D721Med (cell line): Measurements from ENCODE around the gene THOC1.

ENCODE experiments used
- DNase-seq: peaks from one replicate; pipeline ENCODE4 v3.0.0; 2011; ENCODE audit warnings: low spot score; ENCODE audit not compliant: insufficient read length
- FAIRE-seq: peaks from 2 replicates; lab custom pipeline; 2011; peaks lifted over from hg19 to GRCh38; lab: Jason Lieb, UNC
- TF ChIP-seq, protein P1 (sequence below): IDR thresholded peaks from 2 replicates; pipeline ENCODE4 v1.5.1; 2012; ENCODE audit warnings: mild to moderate bottlenecking, control low read depth; ENCODE audit not compliant: insufficient read depth; ENCODE audit errors: missing control alignments

THOC1 gene

GRCh38 chr18:275486-275885 is 7.6 kb upstream of the THOC1 start:
- TF ChIP-seq, protein P1, sequence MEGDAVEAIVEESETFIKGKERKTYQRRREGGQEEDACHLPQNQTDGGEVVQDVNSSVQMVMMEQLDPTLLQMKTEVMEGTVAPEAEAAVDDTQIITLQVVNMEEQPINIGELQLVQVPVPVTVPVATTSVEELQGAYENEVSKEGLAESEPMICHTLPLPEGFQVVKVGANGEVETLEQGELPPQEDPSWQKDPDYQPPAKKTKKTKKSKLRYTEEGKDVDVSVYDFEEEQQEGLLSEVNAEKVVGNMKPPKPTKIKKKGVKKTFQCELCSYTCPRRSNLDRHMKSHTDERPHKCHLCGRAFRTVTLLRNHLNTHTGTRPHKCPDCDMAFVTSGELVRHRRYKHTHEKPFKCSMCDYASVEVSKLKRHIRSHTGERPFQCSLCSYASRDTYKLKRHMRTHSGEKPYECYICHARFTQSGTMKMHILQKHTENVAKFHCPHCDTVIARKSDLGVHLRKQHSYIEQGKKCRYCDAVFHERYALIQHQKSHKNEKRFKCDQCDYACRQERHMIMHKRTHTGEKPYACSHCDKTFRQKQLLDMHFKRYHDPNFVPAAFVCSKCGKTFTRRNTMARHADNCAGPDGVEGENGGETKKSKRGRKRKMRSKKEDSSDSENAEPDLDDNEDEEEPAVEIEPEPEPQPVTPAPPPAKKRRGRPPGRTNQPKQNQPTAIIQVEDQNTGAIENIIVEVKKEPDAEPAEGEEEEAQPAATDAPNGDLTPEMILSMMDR = no peak
- no peak for DNase-seq
- no peak for FAIRE-seq

DNA sequence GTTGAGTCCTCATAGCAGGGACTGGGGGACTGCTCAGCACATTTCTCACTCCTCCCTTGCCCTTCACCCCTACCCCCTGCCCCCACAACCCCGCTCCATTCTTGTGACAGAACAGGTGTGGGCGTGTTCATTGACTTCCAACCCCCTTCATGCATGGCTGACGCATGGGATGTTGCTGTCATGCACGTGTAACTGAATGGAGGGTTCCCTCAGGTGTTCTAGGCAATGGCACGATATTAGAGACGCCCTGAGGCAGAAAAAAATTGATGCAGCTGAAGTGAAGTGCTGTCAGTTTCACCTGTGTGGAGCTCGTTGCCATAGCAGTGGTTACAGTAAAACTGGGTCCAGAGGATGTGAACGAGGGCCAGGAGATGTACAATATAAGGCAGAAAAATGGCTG is 6.5 kb upstream of the THOC1 start:
- FAIRE-seq (no peak), DNase-seq (no peak)
- TF ChIP-seq, protein P1 = no peak

DNA sequence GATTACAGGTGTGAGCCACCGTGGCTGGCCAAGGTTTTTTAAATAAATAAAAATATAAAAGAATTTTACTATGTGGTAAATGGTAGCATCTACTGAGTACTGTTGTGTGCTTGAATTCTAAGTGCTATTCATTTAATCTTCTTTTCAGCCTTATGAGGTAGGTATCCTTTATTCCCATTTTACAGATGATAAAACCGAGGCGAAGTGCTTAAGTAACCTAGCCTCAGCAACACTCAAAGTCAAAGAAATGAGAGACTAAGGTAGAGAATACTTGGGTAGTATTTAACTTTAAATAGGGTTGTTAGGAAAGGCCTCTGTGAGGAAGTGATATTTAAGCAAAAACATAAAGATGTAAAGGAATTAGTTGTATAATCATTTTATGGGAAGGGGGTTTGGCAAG is 5.7 kb upstream of the THOC1 start:
- TF ChIP-seq, protein P1 = no peak

GRCh38 chr18:272650-273049 is 4.8 kb upstream of the THOC1 start:
- FAIRE-seq = no peak
- TF ChIP-seq, protein P1 = no peak
- DNase-seq = no peak

More for the DNA sequence above, 5.7 kb upstream of the THOC1 start:
- FAIRE-seq = no peak
- no peak for DNase-seq

GRCh38 chr18:269480-270095 is 1.7 kb upstream of the THOC1 start:
- no peak for DNase-seq
- peak; percentile 25 for FAIRE-seq
- TF ChIP-seq, protein P1 = no peak

- TF ChIP-seq, protein P1 = no peak
- FAIRE-seq (no peak), DNase-seq (no peak)
Observed at GRCh38 chr18:267380-267687, 513 bp downstream of the THOC1 start.

GRCh38 chr18:261398-262073 is 6.3 kb downstream of the THOC1 start:
- FAIRE-seq = no peak
- no peak for DNase-seq
- TF ChIP-seq, protein P1 = no peak
